Naive B cell (primary cell): ENCODE measurements around the gene CLEC19A. TPM values are rescaled to one million over a fixed set of nuclear protein-coding genes. Genes with fewer than 3 reads are reported as not detected.
A peak's percentile ranks its signal among the peaks of the same experiment; 100 is the strongest.

Experiments used
- ATAC-seq, 2 donors: fragments of 150-1000 bp; cut with Tn5 transposase; 2 replicates each; pipeline ENCODE4 v1.10.0; 2021; ENCODE audit warnings: low read depth in 2 of 2, mild to moderate bottlenecking in 2 of 2, moderate library complexity in 2 of 2
- DNase-seq: peaks from one replicate; pipeline ENCODE4 v3.0.0; 2022
- H3K27ac Mint-ChIP-seq, 6 donors: one replicate each; pipeline ENCODE4 v1.8.0; 2020 to 2022; ENCODE audit warnings: mild to moderate bottlenecking in 6 of 6, mixed read lengths in 6 of 6, moderate library complexity in 5 of 6, inconsistent platforms in 2 of 6
- H3K27me3 Mint-ChIP-seq, 3 donors: one replicate each; pipeline ENCODE4 v1.8.0; 2021 to 2022; ENCODE audit warnings: mixed read lengths in 3 of 3, mild to moderate bottlenecking in 1 of 3
- H3K36me3 Mint-ChIP-seq, 2 donors: one replicate each; pipeline ENCODE4 v1.8.0; 2020 to 2022; ENCODE audit warnings: mixed read lengths in 2 of 2, inconsistent platforms in 1 of 2, mild to moderate bottlenecking in 1 of 2
- H3K4me1 Mint-ChIP-seq, 3 donors: one replicate each; pipeline ENCODE4 v1.8.0; 2020 to 2022; ENCODE audit warnings: mixed read lengths in 3 of 3, inconsistent platforms in 1 of 3, mild to moderate bottlenecking in 1 of 3, moderate library complexity in 1 of 3
- H3K4me3 Mint-ChIP-seq, 8 donors: one replicate each; pipeline ENCODE4 v1.8.0; 2020 to 2022; ENCODE audit warnings: mild to moderate bottlenecking in 8 of 8, mixed read lengths in 8 of 8, moderate library complexity in 8 of 8, inconsistent platforms in 2 of 8
- H3K9me3 Mint-ChIP-seq, 7 donors: one replicate each; pipeline ENCODE4 v1.8.0; 2020 to 2022; ENCODE audit warnings: mixed read lengths in 7 of 7, mild to moderate bottlenecking in 5 of 7, inconsistent platforms in 2 of 7, moderate library complexity in 1 of 7
- polyA plus RNA-seq, 6 donors: library from polyadenylated mRNA; unstranded; fragments of 300-500 nt; fragmentation: Illumina TruSeq; gene quantifications; one replicate each; pipeline ENCODE4 v1.2.3, GENCODE V29; 2021; ENCODE audit warnings: low read depth in 6 of 6

Gene CLEC19A
- polyA plus RNA-seq, 6 donors from 2014 or later = not detected

GRCh38 chr16:19265380-19265930 is 20.1 kb upstream of the CLEC19A start:
- H3K4me1 Mint-ChIP-seq = peaks cover 0 to 16% (median 6%) of the 10 kb centered on the region in 3 donors
- peaks cover 13 to 62% (median 33%) of the 10 kb centered on the region in 7 donors for H3K9me3 Mint-ChIP-seq
- H3K27ac Mint-ChIP-seq = peak overlapping the region in 1 of 6 donors; percentile 1
- H3K27me3 Mint-ChIP-seq = no peaks in the 10 kb centered on the region
- no peak overlapping the region for H3K4me3 Mint-ChIP-seq
- ATAC-seq (no peak), DNase-seq (no peak)
- peaks cover 38 to 51% of the 10 kb centered on the region in 2 donors for H3K36me3 Mint-ChIP-seq

DNA sequence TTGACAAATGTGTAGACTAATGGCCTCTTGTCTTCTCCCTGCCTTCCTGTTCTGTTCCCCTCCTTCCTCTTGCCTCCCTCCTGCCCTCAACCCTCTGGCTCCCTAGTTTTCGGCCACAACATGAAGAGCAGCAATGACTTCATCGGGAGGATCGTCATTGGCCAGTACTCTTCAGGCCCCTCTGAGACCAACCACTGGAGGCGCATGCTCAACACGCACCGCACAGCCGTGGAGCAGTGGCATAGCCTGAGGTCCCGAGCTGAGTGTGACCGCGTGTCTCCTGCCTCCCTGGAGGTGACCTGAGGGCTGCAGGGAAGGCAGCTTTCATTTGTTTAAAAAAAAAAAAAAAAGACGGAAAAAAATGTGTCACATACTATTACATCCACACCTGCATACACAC is 18.8 kb upstream of the CLEC19A start:
- DNase-seq (no peak), ATAC-seq (no peak)
- Mint-ChIP-seq H3K9me3 (peaks cover 13 to 62% (median 33%) of the 10 kb centered on the region in 7 donors), H3K4me1 (peaks cover 0 to 27% (median 6%) of the 10 kb centered on the region in 3 donors), H3K27ac (no peak overlapping the region), H3K4me3 (no peak overlapping the region), H3K36me3 (peaks cover 38 to 51% of the 10 kb centered on the region in 2 donors), H3K27me3 (no peaks in the 10 kb centered on the region)

GRCh38 chr16:19269098-19269497 is 16.4 kb upstream of the CLEC19A start:
- H3K9me3 Mint-ChIP-seq = peaks cover 11 to 48% (median 35%) of the 10 kb centered on the region in 7 donors
- no peak for DNase-seq
- H3K4me1 Mint-ChIP-seq = peaks cover 0 to 27% (median 6%) of the 10 kb centered on the region in 3 donors
- ATAC-seq = peak in 1 of 2 donors; percentile 53
- H3K4me3 Mint-ChIP-seq = peak overlapping the region in 1 of 8 donors; percentile 32
- H3K27me3 Mint-ChIP-seq = peaks cover 0 to 4% (median 3%) of the 10 kb centered on the region in 3 donors
- peak overlapping the region in 2 of 6 donors; percentile 44 to 91 for H3K27ac Mint-ChIP-seq
- H3K36me3 Mint-ChIP-seq = peaks cover 38 to 40% of the 10 kb centered on the region in 2 donors

DNA sequence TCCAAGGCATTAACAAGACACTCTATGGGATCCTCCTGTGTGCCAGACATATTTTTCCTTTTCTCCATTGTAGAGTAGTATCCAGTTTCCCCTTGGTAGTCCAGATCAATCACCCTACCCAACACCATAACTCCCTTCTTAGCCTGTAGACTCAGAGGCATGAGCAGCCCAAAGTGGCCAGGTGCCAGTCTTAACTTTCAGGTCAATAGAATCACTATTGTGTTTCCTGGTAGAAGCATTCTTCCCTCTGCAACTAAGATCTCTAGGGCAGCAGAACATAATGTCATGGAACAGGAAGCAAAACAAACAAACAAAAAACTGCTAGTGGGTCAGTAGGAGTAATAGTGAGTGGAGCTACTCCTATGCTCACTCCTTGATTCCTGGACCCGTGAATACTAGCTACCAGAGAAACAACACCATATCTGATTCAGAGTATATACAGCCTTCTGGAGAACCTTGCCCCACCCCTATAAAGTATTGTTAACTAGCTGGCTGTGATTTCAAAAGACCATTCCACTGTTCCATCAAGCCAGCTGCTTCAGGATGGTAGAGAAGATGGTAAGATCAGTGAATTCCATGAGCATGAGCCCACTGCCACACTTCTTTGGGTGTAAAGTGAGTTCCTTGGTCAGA is 11.2 kb upstream of the CLEC19A start:
- H3K4me1 Mint-ChIP-seq = peaks cover 0 to 20% (median 0%) of the 10 kb centered on the region in 3 donors
- H3K4me3 Mint-ChIP-seq = no peak overlapping the region
- H3K27ac Mint-ChIP-seq = peak overlapping the region in 1 of 6 donors; percentile 26
- no peak for DNase-seq
- no peak for ATAC-seq
- H3K36me3 Mint-ChIP-seq = no peaks in the 10 kb centered on the region
- peaks cover 0 to 9% (median 4%) of the 10 kb centered on the region in 7 donors for H3K9me3 Mint-ChIP-seq
- peaks cover 4 to 8% (median 7%) of the 10 kb centered on the region in 3 donors for H3K27me3 Mint-ChIP-seq

GRCh38 chr16:19278403-19278802 is 7.1 kb upstream of the CLEC19A start:
- Mint-ChIP-seq H3K27ac (peak overlapping the region in 2 of 6 donors; percentile 1 to 71), H3K9me3 (peaks cover 0 to 5% (median 2%) of the 10 kb centered on the region in 7 donors), H3K4me3 (no peak overlapping the region), H3K4me1 (no peaks in the 10 kb centered on the region), H3K36me3 (no peaks in the 10 kb centered on the region), H3K27me3 (peaks cover 4 to 8% (median 7%) of the 10 kb centered on the region in 3 donors)
- ATAC-seq (no peak), DNase-seq (no peak)

DNA sequence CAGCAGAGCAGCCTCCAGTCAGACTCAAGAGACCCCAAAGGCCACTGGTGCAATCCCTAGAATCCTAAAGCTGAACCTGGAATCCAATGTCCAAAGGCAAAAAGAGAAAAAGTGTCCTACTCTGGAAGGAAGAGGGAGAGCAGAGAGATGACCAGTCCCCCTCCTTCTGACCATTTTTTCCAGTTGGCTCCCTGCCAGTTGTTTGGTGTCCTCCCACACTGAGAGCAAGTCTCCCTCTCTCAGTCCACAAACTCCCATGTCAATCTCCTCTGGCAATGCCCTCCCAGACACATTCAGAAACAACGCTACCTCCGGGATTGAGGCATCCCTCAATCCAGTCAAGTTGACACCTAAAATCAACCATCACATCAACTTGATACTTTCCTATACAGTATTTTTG is 4.3 kb upstream of the CLEC19A start:
- DNase-seq (no peak), ATAC-seq (no peak)
- Mint-ChIP-seq H3K9me3 (peaks cover 0 to 5% (median 0%) of the 10 kb centered on the region in 7 donors), H3K27me3 (peaks cover 0 to 6% (median 3%) of the 10 kb centered on the region in 3 donors), H3K36me3 (no peaks in the 10 kb centered on the region), H3K4me3 (no peak overlapping the region), H3K4me1 (no peaks in the 10 kb centered on the region), H3K27ac (no peak overlapping the region)

- Mint-ChIP-seq H3K4me3 (no peak overlapping the region), H3K4me1 (no peaks in the 10 kb centered on the region), H3K27me3 (peaks cover 0 to 8% (median 0%) of the 10 kb centered on the region in 3 donors), H3K27ac (peak overlapping the region in 1 of 6 donors; percentile 21), H3K9me3 (peaks cover 0 to 5% (median 0%) of the 10 kb centered on the region in 7 donors), H3K36me3 (no peaks in the 10 kb centered on the region)
- ATAC-seq (no peak), DNase-seq (no peak)
Observed at GRCh38 chr16:19282101-19282500, 3.4 kb upstream of the CLEC19A start.

DNA sequence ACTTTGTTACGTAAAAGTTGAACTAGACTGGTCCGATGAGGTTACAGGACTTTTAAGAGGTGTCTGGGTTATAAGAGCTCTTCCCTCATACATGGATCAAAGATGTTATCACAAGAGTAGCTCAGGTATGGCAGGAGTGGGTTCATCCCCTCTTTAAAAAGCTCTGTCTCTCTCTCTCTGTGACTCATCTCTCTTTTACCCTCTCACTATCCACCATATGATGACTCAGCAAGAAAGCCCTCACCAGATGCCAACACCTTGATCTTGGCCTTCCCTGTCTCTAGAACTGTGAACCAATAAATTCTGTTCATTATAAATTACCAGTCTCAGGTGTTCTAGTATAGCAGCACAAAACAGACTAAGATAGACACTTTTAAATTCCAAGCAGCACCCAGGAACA is 1.9 kb upstream of the CLEC19A start:
- Mint-ChIP-seq H3K27me3 (peaks cover 0 to 8% (median 5%) of the 10 kb centered on the region in 3 donors), H3K27ac (peak overlapping the region in 1 of 6 donors; percentile 2), H3K4me1 (no peaks in the 10 kb centered on the region), H3K9me3 (peaks cover 0 to 3% (median 0%) of the 10 kb centered on the region in 7 donors), H3K36me3 (no peaks in the 10 kb centered on the region), H3K4me3 (no peak overlapping the region)
- ATAC-seq = no peak
- DNase-seq = no peak

DNA sequence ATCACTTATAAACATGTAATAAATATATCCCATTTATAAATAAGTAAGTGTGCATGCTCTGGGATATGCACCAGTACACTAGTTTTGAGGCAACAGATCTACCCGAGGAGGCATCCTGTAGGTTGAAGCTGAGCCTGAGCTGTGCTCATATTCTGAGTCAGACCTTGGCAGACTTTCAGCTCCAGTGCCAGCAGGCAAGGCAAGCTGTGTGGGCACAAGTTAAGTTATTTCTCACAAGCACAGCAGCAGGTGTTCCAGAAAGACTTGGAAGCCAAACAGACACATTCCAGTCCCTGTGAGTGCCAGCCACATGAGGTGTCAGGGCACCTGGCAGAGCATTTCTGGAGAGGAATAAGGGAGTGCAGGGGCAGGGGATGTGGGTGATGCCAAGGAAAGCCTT is 1.3 kb upstream of the CLEC19A start:
- peaks cover 0 to 3% (median 0%) of the 10 kb centered on the region in 7 donors for H3K9me3 Mint-ChIP-seq
- peak overlapping the region in 1 of 6 donors; percentile 76 for H3K27ac Mint-ChIP-seq
- no peak overlapping the region for H3K4me3 Mint-ChIP-seq
- no peaks in the 10 kb centered on the region for H3K4me1 Mint-ChIP-seq
- DNase-seq = no peak
- H3K27me3 Mint-ChIP-seq = peaks cover 0 to 8% (median 6%) of the 10 kb centered on the region in 3 donors
- ATAC-seq = no peak
- no peaks in the 10 kb centered on the region for H3K36me3 Mint-ChIP-seq

DNA sequence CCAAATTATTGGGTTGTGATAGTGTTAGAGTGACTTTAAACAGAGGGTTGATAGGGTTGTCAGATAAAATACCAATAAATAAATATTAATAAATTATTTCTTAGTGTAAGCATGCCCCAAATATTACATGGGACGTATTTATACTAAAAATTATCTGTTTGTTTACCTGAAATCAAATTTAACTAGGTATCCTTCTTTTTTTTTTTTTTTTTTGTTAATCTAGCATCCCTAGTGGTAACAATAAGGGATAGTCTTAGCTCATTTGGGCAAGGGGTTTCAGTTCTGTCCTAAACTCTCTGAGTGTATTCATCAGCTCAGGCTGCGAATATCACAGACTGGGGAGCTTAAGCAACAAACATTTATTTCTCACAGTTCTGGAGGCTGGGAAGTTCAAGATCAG is 1.3 kb downstream of the CLEC19A start:
- Mint-ChIP-seq H3K36me3 (no peaks in the 10 kb centered on the region), H3K9me3 (peaks cover 0 to 2% (median 0%) of the 10 kb centered on the region in 7 donors), H3K27ac (no peak overlapping the region), H3K4me3 (no peak overlapping the region), H3K4me1 (no peaks in the 10 kb centered on the region), H3K27me3 (peaks cover 6 to 17% (median 13%) of the 10 kb centered on the region in 3 donors)
- ATAC-seq = no peak
- DNase-seq = no peak

DNA sequence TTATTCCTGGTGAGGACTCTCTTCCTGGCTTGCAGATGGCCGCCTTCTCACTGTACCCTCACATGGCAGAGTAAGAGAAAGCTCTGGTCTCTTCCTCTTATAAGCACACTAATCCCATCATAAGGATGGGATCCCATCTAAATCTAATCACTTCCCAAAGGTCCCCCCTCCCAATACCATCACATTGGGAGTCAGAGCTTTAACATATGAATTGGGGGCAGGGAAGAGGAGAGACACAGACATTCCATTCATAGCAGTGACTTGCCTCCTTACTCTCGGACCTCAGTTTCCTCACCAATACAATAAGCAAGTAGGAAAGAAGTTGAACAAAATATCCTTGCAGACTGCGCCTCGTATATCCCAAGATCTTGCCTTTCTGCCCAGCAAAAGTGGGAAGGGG is 1.7 kb downstream of the CLEC19A start:
- peaks cover 0 to 2% (median 0%) of the 10 kb centered on the region in 7 donors for H3K9me3 Mint-ChIP-seq
- ATAC-seq (no peak), DNase-seq (no peak)
- no peaks in the 10 kb centered on the region for H3K36me3 Mint-ChIP-seq
- no peaks in the 10 kb centered on the region for H3K4me1 Mint-ChIP-seq
- no peak overlapping the region for H3K4me3 Mint-ChIP-seq
- H3K27me3 Mint-ChIP-seq = peaks cover 6 to 17% (median 13%) of the 10 kb centered on the region in 3 donors
- H3K27ac Mint-ChIP-seq = no peak overlapping the region

GRCh38 chr16:19288872-19289799 is 3.6 kb downstream of the CLEC19A start:
- H3K27ac Mint-ChIP-seq = no peak overlapping the region
- no peak overlapping the region for H3K4me3 Mint-ChIP-seq
- ATAC-seq = no peak
- DNase-seq = no peak
- peaks cover 6 to 19% (median 17%) of the 10 kb centered on the region in 3 donors for H3K27me3 Mint-ChIP-seq
- H3K4me1 Mint-ChIP-seq = peaks cover 3 to 16% (median 6%) of the 10 kb centered on the region in 3 donors
- no peaks in the 10 kb centered on the region for H3K36me3 Mint-ChIP-seq
- peaks cover 0 to 3% (median 0%) of the 10 kb centered on the region in 7 donors for H3K9me3 Mint-ChIP-seq

- H3K9me3 Mint-ChIP-seq = peaks cover 0 to 3% (median 0%) of the 10 kb centered on the region in 7 donors
- ATAC-seq (no peak), DNase-seq (no peak)
- peaks cover 9 to 24% (median 12%) of the 10 kb centered on the region in 3 donors for H3K4me1 Mint-ChIP-seq
- H3K27me3 Mint-ChIP-seq = peaks cover 6 to 19% (median 17%) of the 10 kb centered on the region in 3 donors
- no peak overlapping the region for H3K4me3 Mint-ChIP-seq
- no peaks in the 10 kb centered on the region for H3K36me3 Mint-ChIP-seq
- H3K27ac Mint-ChIP-seq = no peak overlapping the region
Observed at GRCh38 chr16:19289811-19290485, 4.4 kb downstream of the CLEC19A start.
